K562 (cell line): ENCODE measurements around the gene RNF138.

ENCODE experiments used
- MYC ChIP-seq, 2 experiments: fragments of 250-450 bp in 1 of 2; sonication (Bioruptor Pico) in 1 of 2; IDR thresholded peaks; 2 replicates each; pipeline versions ENCODE4 v1.5.1 to v1.6.1; 2012 to 2021; ENCODE audit warnings: low read depth in 2 of 2, borderline replicate concordance in 1 of 2, improper control_type of control experiment in 1 of 2, low read length in 1 of 2, mild to moderate bottlenecking in 1 of 2, moderate library complexity in 1 of 2
- ZBTB17 ChIP-seq: fragments of 450-650 bp; formaldehyde crosslinking; IDR thresholded peaks from 2 replicates; pipeline ENCODE4 v1.4.0; 2020; ENCODE audit warnings: mild to moderate bottlenecking
- ZNF263 ChIP-seq: sonication (generic); formaldehyde crosslinking; IDR thresholded peaks from 2 replicates; pipeline ENCODE4 v1.8.0; 2022; ENCODE audit warnings: mild to moderate bottlenecking, missing genetic modification reagents, borderline replicate concordance

DNA sequence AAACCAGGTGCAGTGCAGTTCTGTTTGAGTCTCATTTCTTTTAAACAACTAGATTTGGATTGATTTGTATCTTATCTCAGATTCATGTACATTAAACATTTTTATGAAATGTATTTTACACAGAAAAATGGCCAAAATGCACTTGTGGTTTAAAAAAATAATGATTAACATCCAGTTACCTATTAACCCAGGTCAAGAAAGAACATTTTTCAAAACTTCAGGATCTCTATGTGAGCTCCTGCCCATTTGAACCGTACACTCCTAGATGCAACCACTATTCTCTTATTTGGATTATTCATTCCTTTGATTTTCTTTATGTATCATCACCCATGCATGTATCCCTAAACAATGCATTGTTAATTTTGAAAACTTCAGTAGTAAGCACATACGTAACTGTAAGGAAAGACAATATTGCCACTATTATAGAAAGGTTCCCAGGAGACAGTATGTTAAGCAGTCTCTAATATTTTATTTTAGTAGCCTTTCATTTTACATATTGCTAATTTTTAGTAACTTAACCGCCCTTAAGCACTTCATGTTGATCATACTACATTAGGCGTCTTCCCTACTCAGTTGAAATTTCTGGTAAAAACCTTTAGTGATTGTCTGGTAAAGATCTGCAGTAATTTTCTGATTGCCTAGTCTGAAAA lies 22.7 kb downstream of the RNF138 start:
- TF ChIP-seq MYC (IDR thresholded peaks at IDR 0.05; ENCODE audit: low read depth, low read length) (no peak), MYC (CRISPR knock-in tag; IDR thresholded peaks at IDR 0.05; ENCODE audit: borderline replicate concordance, low read depth) (no peak), ZNF263 (CRISPR knock-in tag) (no peak), ZBTB17 (no peak)
